K562 (cell line): ENCODE measurements around the gene POLR3E. TPM values are rescaled to one million over a fixed set of nuclear protein-coding genes. Genes with fewer than 3 reads are reported as not detected.

Experiments
- C11orf30 ChIP-seq: fragments of 450-650 bp; IDR thresholded peaks from 2 replicates; pipeline ENCODE4 v1.6.1; 2016; ENCODE audit warnings: low read depth, mild to moderate bottlenecking
- CTBP1 ChIP-seq: fragments of 450-650 bp; IDR thresholded peaks from 2 replicates; pipeline ENCODE4 v1.6.1; 2016; ENCODE audit warnings: borderline replicate concordance
- MGA ChIP-seq: fragments of 450-650 bp; IDR thresholded peaks from 2 replicates; pipeline ENCODE4 v1.6.1; 2016; ENCODE audit warnings: mild to moderate bottlenecking, moderate library complexity
- TCF15 ChIP-seq: fragments of 250-450 bp; sonication (Bioruptor Pico); IDR thresholded peaks from 2 replicates; pipeline ENCODE4 v1.8.0; 2022; ENCODE audit warnings: moderate library complexity, mild to moderate bottlenecking, inconsistent platforms
- ZNF766 ChIP-seq: fragments of 200-800 bp; sonication (Bioruptor generic); conservative IDR thresholded peaks from 2 replicates; pipeline ENCODE4 v1.6.1; 2016; ENCODE audit warnings: missing genetic modification characterization, missing compliant biosample characterization
- ZZZ3 ChIP-seq: fragments of 450-650 bp; IDR thresholded peaks from 2 replicates; pipeline ENCODE4 v1.6.1; 2016; ENCODE audit warnings: antibody characterized with exemption, mild to moderate bottlenecking, moderate library complexity
- polyA plus RNA-seq, 8 experiments: library from polyadenylated mRNA; depleted of rRNA in 4 of 8; stranded (reverse) in 5 of 8; unstranded in 3 of 8; fragments of >200 nt; fragmentation: Nextera tagmentation in 2 of 8; fragmentation: Illumina TruSeq in 1 of 8; extraction: Ambion mirVana in 2 of 8; extraction: Trizol in 1 of 8; gene quantifications; 2 replicates each; pipeline versions ENCODE4 v1.2.1 to v1.2.3, GENCODE V29; 2011 to 2014; ENCODE audit warnings: inconsistent platforms in 1 of 8, missing spikeins in 1 of 8
- total RNA-seq, 7 experiments: library from RNA; depleted of rRNA in 6 of 7; stranded (reverse); fragments of >200 nt in 6 of 7; fragmentation: Illumina TruSeq in 2 of 7; extraction: Trizol in 2 of 7; gene quantifications; 2 replicates each; pipeline versions ENCODE4 v1.2.1 to v1.2.3, GENCODE V29; 2011 to 2021; ENCODE audit warnings: low replicate concordance in 1 of 7
- TF ChIP-seq, protein P1 (sequence below): fragments of 450-650 bp; IDR thresholded peaks from 2 replicates; pipeline ENCODE4 v1.6.1; 2016; ENCODE audit warnings: antibody characterized with exemption
- TF ChIP-seq, protein P2 (sequence below): fragments of 450-650 bp; IDR thresholded peaks from 2 replicates; pipeline ENCODE4 v1.6.1; 2018; ENCODE audit warnings: mild to moderate bottlenecking, low read depth; ENCODE audit not compliant: partially characterized antibody
- TF ChIP-seq, protein P3 (sequence below): fragments of 450-650 bp; formaldehyde crosslinking; IDR thresholded peaks from 2 replicates; pipeline ENCODE4 v1.4.0; 2020; ENCODE audit warnings: mild to moderate bottlenecking, moderate library complexity

POLR3E gene
- total and polyA plus RNA-seq, 9 of the 15 experiments (the other 6 are each of a cell fraction or from before 2014, with no cell fraction given), result 17.7 to 151 (median 82.6) TPM

DNA sequence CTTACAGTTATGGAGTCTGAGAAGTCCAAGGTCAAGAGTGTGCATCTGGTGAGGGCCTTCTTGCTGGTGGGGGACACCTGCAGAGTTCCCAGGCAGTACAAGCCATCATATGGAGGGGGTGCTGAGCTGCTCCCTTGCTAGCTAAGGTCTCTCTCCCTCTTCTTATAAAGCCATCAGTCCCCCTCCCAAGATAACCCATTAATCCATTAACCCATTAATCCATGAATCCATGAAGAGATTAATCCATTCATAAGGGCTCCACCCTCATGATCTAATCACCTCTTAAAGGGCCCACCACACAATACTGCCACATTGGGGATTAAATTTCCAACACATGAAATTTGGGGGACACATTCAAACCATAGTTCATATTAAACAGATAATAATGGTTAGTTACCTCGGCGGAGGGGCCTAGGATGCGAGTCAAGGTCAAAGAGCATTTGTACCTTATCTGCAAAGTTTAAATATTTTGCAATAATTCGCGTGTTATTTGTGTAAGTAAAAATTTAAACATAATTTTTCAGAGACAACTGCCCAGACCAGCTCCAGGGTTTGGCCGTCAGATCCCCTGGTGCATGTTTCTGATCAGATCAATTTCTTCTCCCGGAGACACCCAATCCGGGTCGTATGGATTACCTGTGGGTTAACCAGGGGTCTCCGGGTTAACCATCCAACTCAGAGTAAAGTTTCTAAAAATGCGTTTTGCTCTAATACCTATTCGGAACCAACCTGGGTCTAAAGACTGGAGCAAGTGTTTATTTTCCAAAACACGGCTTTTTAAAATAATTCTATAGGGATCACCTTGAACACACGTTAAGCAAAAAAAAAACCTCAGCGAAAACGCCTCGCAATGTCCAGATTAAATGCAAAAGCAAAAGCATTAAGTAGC lies 740 bp upstream of the POLR3E start (continued):
- TF ChIP-seq MGA (no peak), CTBP1 (no peak), C11orf30 (peak; percentile 42; the same call in 1 of the 2 replicates), TCF15 (CRISPR knock-in tag) (no peak), ZNF766 (CRISPR knock-in tag) (no peak; the same call in 1 of the 2 replicates), ZZZ3 (no peak)
- TF ChIP-seq, protein P1, sequence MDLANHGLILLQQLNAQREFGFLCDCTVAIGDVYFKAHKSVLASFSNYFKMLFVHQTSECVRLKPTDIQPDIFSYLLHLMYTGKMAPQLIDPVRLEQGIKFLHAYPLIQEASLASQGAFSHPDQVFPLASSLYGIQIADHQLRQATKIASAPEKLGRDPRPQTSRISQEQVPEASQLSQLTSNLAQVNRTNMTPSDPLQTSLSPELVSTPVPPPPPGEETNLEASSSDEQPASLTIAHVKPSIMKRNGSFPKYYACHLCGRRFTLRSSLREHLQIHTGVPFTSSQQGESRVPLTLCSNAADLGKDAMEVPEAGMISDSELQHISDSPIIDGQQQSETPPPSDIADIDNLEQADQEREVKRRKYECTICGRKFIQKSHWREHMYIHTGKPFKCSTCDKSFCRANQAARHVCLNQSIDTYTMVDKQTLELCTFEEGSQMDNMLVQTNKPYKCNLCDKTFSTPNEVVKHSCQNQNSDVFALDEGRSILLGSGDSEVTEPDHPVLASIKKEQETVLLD, result no peak
- TF ChIP-seq, protein P2, sequence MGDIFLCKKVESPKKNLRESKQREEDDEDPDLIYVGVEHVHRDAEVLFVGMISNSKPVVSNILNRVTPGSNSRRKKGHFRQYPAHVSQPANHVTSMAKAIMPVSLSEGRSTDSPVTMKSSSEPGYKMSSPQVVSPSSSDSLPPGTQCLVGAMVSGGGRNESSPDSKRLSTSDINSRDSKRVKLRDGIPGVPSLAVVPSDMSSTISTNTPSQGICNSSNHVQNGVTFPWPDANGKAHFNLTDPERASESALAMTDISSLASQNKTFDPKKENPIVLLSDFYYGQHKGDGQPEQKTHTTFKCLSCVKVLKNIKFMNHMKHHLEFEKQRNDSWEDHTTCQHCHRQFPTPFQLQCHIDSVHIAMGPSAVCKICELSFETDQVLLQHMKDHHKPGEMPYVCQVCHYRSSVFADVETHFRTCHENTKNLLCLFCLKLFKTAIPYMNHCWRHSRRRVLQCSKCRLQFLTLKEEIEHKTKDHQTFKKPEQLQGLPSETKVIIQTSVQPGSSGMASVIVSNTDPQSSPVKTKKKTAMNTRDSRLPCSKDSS, result no peak
- TF ChIP-seq, protein P3, sequence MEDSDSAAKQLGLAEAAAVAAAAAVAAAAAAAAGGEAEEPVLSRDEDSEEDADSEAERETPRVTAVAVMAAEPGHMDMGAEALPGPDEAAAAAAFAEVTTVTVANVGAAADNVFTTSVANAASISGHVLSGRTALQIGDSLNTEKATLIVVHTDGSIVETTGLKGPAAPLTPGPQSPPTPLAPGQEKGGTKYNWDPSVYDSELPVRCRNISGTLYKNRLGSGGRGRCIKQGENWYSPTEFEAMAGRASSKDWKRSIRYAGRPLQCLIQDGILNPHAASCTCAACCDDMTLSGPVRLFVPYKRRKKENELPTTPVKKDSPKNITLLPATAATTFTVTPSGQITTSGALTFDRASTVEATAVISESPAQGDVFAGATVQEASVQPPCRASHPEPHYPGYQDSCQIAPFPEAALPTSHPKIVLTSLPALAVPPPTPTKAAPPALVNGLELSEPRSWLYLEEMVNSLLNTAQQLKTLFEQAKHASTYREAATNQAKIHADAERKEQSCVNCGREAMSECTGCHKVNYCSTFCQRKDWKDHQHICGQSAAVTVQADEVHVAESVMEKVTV (CRISPR knock-in tag), result no peak
